Anterior cingulate cortex (tissue), 58 donors: ENCODE measurements around the gene CPT1B.
"Not testable (repeated sequence)": the region's sequence is repeated elsewhere in the genome, so short reads cannot be mapped to it uniquely, and the experiment has no call there.

ENCODE experiments used
- DNase-seq, 58 donors: peaks; one replicate each; lab custom pipeline; 2025; lab: John Stamatoyannopoulos, UW

CPT1B gene

DNA sequence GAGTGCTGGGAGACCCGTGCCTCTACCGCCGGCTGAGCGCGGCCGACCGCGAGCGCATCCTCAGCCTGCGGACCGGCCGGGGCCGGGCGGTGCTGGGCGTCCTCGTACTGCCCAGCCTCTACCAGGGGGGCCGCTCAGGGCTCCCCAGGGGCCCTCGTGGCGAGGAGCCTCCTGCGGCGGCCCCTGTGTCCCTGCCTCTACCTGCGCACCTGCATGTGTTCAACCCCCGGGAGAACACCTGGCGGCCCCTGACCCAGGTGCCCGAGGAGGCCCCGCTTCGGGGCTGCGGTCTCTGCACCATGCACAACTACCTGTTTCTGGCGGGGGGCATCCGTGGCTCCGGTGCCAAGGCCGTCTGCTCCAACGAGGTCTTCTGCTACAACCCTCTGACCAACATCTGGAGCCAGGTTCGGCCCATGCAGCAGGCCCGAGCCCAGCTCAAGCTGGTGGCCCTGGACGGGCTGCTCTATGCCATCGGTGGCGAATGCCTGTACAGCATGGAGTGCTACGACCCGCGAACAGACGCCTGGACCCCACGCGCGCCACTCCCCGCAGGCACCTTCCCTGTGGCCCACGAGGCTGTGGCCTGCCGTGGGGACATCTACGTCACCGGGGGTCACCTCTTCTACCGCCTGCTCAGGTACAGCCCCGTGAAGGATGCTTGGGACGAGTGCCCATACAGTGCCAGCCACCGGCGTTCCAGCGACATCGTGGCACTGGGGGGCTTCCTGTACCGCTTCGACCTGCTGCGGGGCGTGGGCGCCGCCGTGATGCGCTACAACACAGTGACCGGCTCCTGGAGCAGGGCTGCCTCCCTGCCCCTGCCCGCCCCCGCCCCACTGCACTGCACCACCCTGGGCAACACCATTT is 29.1 kb downstream of the CPT1B start:
- DNase-seq = no peak

DNA sequence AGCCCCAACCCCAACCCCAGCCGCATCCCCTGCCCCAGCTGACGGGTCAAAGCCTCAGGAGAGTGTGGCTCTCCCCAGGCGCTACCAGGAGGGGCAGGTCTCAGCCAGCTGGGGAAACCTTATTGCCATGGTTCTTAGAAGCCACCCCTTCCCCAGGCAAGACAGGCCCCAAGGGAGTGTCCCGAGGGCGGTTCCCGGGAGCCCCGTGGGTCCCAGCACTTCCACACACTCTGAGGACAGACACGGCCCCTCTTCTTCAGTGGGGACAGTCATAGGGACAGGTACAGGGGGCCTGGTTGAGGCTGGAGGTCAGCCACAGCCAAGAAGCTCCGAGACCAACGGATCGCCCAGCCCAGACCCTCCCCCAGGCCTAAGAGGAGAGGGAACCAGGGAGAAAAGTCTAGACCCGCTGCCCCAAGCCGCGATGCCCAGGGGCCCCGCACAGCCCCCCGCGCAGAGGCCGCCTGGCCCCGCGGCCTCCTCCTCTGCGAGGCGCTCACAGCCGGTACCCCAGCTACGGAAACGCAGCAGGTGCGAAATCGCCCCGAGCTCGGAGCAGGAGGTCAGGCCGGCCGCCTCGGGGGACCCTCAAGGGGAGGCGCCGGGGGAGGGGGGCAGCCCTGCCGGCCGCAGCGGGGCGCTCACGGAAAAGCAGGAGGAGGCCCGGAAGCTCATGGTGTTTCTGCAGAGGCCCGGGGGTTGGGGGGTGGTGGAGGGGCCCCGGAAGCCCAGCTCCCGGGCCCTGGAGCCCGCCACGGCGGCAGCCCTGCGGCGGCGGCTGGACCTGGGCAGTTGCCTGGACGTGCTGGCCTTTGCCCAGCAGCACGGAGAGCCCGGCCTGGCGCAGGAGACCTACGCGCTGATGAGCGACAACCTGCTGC is 29.9 kb downstream of the CPT1B start:
- DNase-seq = no peak

DNA sequence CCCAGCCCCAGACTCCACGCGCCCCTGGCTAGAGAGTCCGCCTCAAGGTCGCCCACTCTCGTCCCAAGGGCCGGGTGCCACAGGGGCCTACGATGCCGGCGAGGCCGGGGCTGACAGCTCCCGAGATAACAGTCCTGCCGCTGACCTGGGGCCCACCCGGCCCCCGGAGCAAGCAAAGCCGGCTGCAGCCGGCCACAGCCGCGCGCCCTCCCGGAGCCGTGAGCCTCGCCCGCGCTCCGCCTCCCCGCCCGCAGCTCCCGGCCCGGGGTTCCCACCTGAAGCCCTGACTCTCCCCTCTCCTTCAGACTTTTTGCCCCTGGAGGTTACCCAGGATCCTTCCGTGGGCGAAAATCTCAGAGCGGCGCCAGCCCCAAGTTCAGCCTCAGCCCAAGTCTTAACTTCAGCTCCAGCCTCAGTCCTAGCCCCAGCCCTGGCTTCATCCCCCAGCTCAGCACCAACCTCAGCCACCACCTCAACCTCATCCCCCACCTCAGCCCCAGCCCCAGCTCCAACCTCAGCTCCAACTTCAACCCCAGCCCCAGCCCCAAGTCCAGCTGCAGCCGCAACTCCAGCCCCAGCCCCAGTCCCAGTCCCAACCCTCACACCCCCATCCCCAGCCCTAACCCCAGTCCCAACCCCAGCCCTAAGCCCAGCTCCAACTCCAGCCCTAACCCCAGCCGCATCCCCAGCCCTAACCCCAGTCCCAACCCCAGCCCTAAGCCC is 30.8 kb downstream of the CPT1B start:
- DNase-seq = no peak

DNA sequence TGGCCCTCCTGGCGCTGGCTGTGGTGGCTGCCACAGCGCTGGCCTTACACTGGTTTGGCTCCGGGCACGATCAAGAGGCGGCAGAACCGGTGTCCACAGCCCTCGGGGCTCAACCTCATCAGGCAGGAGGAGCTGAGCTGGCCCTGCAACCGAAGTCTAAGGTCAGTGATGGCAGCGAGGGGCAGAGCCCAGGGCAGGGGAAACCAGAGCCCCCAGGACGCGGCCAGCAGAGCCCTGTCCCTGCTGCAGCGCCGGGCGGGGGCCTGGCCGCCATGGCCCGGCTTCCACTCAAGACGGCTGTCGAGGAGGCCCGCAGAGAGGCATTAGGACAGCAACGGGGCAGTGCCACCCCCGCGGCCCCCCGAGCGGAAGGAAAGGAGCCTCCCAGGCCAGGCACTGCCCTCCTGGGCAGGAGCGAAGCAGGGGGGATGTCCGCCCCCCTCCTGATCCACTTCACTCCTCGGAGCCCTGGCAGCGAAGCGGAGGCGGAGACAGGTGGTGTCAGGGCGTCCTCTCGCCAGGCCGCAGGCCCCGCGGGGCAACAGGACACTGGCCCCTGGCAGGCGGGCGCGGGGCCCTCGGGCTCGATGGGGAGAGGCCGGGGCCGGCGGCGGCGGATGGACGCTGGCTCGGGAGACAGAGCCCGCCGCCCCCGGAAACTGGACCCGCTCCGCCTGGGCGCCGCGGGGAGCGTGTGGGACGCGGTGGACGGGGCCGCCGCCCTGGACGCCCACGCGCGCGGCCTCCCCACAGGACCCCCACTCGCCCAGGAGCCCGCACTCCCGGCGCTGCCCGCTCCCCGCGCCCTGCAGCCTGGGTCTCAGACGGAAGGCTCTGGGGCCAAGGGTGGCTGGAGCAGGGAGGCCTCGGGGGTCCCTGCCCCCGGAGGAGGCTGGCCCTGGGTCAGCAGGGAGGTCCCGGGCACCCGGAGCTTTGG is 31.6 kb downstream of the CPT1B start:
- no peak for DNase-seq

DNA sequence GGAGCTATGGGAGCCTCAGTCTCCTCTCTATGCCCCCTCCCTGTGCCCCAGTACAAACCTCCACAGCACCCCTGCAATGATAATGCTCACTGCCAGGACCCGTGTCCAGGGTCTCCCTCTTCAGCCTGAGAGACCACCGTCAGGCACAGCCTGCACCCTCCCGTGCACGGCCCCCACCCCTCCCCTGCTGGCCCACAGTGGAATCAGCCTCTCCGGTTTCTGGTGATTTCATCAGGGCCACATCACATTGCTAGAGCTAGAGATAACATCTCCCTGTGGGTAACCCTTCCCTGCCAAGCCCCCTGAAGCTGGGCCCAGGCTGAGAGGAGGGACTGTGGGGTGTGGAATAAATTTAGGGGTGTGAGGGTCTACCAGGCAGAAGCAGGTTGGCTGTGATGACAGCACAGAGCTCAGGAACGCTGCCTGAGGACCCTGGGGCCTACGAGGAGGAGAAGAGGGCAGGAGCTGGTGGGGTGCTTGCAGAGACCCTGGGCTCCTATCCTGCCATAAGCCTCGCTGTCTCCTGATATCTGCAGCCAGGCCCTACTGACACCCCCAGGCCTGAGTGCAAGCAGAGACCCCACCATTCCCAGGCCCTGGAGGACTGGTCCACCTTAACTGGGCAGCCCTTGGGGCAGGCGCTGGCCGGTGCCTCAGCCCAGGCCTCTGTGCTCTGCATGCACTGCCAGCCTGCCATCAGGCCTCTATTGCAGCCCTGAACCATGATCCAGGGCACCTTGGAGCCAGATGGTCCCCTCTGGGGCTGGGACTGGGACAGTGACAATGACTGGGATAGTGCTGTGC is 32.5 kb downstream of the CPT1B start, which contains the start of gene KLHDC7B:
Gene KLHDC7B (plus strand): TSS at position 378 of the 804 bp plus-strand sequence. CDS start 345 bp downstream, at position 723.
- no peak for DNase-seq

DNA sequence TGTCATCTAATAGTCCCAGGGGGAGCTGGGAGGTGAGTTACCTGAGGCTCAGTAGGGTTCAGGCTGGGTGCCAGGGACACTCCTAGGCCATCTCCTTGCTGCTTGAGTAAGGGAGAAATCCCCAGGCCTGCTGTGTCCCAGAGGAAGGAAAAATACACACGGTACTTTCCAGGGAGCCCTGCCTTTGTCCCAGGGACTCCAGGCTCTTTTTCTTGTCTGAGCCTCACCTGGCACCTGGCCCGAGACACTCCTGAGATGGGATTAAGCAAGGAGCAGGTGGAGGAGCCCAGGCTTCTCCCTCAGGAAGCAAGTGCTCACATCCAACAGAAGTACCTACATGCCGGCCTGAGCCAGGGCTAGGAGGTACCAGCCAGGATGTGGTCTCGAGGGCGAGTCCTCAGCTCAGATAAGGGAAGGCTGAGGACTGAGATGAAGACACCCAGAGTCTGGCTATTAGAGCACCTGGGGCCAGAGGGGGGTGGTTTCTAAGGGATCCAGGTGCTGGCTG is 33.4 kb downstream of the CPT1B start:
- DNase-seq = no peak

DNA sequence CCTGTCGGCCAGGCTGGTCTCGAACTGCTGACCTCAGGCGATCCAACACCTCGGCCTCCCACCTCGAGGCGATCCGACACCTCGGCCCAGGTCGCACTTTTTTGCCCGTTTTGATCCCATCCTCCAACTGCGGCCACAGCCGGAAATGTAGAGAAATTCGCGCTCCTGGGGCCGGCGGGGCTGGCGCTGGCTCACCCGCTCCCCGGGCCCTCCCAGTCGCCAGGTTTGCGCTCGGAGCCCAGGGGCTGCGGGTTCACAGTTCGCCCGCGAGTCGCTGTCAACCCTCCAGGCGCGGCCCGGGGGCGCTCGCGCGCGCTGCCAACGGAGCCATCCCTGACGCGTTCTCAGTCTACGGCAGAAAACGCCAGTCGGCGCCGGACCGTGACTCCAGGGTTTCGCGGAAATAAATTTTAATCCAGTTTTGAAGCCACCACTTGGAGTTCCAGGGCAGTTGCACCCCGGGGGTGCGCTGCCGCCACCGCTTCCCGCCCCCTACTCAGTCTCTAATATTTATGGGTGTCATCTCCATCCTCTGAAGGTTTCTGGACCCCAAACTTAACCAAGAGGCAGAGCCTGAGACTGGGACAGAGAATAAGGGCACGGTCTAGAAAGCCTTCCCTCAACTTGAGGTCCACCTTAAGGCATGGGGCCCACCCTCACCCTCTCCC is 34.0 kb downstream of the CPT1B start:
- peak in 23 of 58 donors; percentile 12 to 71 (median 34) for DNase-seq

DNA sequence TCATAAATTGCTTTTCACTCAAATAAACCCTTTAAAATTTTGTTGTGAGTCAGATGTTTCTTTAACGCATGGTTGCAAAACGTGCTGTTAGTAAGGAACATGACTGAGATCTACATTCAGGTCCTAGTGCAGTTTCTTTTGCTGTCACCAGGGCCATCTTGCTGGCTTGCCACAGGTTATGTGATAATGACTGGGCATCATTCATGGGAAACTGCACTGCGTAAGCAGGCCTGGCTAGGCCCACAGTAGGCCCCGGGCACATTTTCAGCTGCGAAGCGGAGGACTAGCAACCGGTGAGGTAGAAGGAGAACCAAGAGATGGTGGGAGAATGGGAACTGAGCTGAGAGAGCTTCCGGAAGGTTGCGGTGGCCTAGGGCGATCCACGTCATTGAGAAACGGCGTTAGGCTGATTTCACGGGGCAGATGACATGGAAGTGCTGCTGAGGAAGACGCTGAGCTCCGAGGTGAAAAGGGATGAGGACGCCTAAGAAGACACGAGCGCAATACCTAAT is 35.8 kb downstream of the CPT1B start:
- no peak for DNase-seq

DNA sequence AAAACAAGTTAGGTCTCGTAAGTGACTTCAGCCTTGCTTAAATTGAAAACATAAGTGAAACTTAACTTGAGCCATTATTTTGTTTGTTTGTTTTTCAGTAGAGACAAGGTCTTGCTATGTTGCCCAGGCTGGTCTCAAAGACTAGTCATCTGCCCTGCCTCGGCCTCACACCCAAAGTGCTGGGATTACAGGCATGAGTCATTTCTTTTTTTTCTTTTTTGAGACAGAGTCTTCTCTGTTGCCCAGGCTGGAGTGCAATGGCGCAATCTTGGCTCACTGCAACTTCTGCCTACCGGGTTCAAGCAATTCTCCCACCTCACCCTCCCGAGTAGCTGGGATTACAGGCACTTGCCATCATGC is 36.6 kb downstream of the CPT1B start:
- DNase-seq = not testable (repeated sequence)

DNA sequence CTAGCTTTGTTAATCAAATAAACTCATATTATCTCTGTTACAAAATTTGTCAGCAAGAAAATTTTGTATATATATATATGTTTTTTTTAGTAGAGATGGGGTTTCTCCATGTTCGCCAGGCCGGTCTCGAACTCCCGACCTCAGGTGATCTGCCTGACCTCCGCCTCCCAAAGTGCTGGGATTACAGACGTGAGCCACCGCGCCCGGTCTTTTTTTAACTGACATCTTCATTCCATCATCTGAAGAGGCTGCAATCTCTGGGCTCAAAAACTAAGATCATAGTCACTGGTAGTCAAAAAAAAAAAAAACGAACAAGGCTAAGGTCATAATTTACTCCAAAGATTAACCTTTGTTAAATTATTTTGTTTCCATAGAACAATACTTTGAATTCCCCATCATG is 37.8 kb downstream of the CPT1B start:
- DNase-seq = no peak

DNA sequence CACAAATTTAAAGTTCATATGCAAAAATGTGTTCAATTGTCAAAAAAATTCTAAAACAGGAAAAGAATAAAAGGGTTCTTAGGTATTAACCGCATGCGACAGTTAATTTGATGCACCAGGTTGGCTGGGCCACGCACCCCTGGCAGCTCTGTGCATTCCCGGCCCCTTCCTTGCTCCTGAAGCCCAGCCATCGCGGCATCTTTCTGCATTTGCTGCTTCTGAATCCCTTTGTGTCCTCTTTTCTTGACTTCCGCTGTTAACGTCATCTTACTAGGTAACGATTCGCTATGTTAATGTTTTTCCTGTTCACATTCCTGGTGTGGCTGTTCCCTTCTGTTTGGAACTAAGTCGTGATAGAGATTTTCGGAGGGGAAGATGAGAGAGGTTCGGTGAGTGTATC is 40.5 kb downstream of the CPT1B start:
- no peak for DNase-seq

DNA sequence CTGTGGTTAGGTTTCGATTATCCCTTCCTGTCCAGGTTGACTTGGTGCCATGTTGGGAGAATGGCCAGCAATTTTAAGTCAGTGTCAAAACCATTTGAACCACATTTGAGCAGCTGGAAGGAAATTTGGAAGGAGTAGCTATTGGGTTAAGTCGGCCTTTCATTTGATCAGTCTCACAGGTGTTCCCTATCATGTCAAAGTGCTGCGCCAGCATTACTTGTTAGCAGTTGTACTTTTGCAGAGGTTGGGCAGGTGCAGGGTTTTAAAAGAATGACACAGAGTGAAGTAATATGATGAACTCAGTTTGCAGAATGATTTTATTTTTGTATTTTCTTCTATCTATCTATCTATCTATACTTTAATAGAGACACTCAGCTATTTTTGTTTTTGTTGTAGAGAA is 42.0 kb downstream of the CPT1B start:
- DNase-seq = no peak

DNA sequence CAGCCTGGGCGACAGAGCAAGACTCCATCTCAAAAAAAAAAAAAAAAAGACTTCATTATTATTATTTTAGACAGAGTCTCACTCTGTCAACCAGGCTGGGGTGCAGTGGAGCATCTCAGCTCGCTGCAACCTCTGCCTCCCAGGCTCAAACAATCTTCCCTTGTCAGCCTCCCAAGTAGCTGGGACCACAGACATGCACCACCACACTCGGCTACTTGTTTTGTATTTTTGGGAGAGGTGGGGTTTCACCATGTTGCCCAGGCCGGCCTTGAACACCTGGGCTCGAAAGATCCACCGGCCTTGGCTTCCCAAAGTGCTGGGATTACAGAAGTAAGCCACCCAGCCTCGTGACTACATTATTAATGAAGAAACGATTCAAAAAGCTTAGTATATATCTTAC is 43.1 kb downstream of the CPT1B start:
- DNase-seq = no peak

DNA sequence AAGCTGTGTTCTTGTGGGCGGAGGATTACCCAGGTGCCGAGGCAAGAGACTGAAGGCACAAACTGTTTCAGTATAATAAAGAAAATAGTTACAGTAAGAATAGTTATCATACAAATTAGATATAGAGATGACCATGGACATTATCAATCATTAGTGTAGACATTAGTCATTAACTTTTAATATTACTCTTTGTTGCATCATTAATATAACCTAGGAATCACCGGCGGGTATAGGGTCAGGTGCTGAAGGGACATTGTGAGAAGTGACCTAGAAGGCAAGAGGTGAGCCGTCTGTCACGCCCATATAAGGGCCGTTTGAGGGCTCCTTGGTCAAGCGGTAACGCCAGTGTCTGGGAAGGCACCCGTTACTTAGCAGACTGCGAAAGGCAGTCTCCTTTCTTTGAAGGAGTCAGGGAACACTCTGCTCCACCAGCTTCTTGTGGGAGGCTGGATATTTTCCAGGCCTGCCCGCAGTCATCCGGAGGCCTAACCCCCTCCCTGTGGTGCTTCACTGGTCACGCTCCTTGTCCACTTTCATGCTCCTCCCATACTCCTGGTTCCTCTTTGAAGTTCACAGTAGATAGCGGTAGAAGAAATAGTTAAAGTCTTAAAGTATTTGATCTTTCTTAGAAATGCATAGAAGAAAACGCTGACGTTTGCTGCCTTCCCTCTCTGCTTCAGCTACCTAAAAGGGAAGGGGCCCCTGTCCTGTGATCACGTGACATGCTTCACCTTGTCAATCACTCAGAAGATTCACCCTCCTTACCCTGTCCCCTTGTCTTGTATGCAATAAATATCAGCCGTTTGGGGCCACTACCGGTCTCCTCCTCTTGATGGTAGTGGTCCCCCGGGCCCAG is 44.1 kb downstream of the CPT1B start:
- DNase-seq = not testable (repeated sequence)

DNA sequence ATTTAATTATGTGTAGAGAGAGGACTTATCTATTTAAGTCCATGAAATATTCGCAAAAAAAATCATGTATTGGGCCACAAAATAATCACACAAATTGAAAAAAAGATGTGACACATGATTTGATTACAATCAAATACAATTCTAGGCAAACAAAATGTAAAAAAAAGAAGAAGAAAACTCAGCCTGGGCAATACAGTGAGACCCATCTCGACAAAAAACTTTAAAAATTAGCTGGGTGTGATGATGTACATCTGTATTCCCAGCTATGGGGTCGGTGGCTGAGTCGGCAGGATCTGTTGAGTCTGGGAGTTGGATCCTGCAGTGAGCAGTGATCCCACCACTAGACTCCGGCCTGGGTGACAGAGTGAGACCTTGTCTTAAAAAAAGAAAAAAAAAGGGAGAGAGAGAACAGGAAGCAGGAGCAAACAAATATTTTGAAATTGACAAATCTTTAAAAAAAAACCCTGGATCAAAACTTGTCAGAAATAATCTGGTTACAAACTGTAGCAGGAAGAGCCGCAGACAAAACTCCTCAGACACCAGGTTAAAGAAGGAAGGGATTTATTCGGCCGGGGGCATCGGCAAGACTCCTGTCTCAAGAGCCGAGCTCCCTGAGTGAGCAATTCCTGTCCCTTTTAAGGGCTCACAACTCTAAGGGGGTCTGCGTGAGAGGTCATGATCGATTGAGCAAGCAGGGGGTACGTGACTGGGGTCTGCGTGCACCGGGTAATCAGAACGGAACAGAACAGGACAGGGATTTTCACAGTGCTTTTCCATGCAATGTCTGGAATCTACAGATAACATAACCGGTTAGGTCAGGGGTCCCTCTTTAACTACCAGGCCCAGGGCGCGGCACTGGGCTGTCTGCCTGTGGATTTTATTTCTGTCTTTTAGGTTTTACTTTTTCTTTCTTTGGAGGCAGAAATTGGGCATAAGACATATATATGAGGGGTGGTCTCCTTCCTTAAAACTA is 45.1 kb downstream of the CPT1B start:
- no peak for DNase-seq
